Measurements from ENCODE around the gene RPE65. TPM values are rescaled to one million over a fixed set of nuclear protein-coding genes. Genes with fewer than 3 reads are reported as not detected.

Gene RPE65
- total and polyA plus RNA-seq, 2 donors (not counting 1 experiment from before 2014, with no cell fraction given) = not detected

DNA sequence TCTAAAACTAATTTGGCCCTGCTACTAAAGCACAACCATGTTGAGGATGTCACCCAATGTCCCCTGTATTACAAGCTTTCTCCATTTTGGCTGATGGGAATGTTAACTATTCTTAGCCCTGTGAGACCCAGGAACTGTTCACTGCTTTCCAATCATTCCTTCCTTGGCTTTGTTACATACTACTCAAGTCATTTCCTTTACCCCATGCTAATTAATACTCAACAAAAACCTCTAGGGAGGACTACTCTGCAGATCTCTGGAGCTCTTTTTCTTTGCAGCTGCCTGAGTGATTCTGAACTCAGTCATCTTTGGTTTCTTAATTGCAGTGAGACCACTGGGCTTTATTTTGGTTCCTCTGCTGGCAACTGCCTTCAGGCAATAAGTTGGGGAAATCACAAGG, 23.3 kb upstream of the RPE65 start:
- no peak overlapping the region for H3K4me3 ChIP-seq (replicated peaks in 1 of 4; ENCODE audit: control extremely low read depth in 1 of 4, insufficient read depth in 1 of 4, low read depth in 3 of 4, low read length in 4 of 4)
- H3K27ac ChIP-seq (ENCODE audit: insufficient read depth, low read length) = no peak overlapping the region
- H3K4me1 ChIP-seq (ENCODE audit: control insufficient read depth, extremely low read depth, insufficient read depth, low read length) = no peaks in the 10 kb centered on the region
- no peaks in the 10 kb centered on the region for H3K79me2 ChIP-seq (ENCODE audit: control insufficient read depth, insufficient read depth, low read length)
- no peak overlapping the region for H3K4me2 ChIP-seq (ENCODE audit: extremely low read depth, insufficient read depth, low read length)
- no peak overlapping the region for H2AFZ ChIP-seq (ENCODE audit: low read length)
- no peak for TF ChIP-seq EZH2 (IDR thresholded peaks at IDR 0.05; ENCODE audit: low read length, missing control alignments)
- TF ChIP-seq, protein P1, sequence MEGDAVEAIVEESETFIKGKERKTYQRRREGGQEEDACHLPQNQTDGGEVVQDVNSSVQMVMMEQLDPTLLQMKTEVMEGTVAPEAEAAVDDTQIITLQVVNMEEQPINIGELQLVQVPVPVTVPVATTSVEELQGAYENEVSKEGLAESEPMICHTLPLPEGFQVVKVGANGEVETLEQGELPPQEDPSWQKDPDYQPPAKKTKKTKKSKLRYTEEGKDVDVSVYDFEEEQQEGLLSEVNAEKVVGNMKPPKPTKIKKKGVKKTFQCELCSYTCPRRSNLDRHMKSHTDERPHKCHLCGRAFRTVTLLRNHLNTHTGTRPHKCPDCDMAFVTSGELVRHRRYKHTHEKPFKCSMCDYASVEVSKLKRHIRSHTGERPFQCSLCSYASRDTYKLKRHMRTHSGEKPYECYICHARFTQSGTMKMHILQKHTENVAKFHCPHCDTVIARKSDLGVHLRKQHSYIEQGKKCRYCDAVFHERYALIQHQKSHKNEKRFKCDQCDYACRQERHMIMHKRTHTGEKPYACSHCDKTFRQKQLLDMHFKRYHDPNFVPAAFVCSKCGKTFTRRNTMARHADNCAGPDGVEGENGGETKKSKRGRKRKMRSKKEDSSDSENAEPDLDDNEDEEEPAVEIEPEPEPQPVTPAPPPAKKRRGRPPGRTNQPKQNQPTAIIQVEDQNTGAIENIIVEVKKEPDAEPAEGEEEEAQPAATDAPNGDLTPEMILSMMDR (conservative IDR thresholded peaks at IDR 0.05 in 1 of 2, IDR thresholded peaks at IDR 0.05 in 1 of 2; ENCODE audit: low read depth in 1 of 2, low read length in 2 of 2) = no peak
- no peaks in the 10 kb centered on the region for H3K36me3 ChIP-seq (ENCODE audit: control insufficient read depth, insufficient read depth, low read length)
- H3K9ac ChIP-seq (ENCODE audit: insufficient read depth, low read length) = no peak overlapping the region
- DNase-seq (ENCODE audit: low read depth in 2 of 2) = no peak
- no peaks in the 10 kb centered on the region for H4K20me1 ChIP-seq (ENCODE audit: control insufficient read depth, extremely low read depth, insufficient read depth, low read length)
- H3K9me3 ChIP-seq (ENCODE audit: control insufficient read depth, insufficient read depth, low read depth, low read length) = no peaks in the 10 kb centered on the region
- H3K27me3 ChIP-seq (ENCODE audit: control insufficient read depth, insufficient read depth, low read length) = no peaks in the 10 kb centered on the region

- Histone ChIP-seq H3K4me1 (ENCODE audit: control insufficient read depth, extremely low read depth, insufficient read depth, low read length) (no peaks in the 10 kb centered on the region), H3K4me2 (ENCODE audit: extremely low read depth, insufficient read depth, low read length) (no peak overlapping the region), H2AFZ (ENCODE audit: low read length) (no peak overlapping the region), H3K27ac (ENCODE audit: insufficient read depth, low read length) (no peak overlapping the region), H3K9ac (ENCODE audit: insufficient read depth, low read length) (no peak overlapping the region), H4K20me1 (ENCODE audit: control insufficient read depth, extremely low read depth, insufficient read depth, low read length) (no peaks in the 10 kb centered on the region), H3K9me3 (ENCODE audit: control insufficient read depth, insufficient read depth, low read depth, low read length) (no peaks in the 10 kb centered on the region), H3K27me3 (ENCODE audit: control insufficient read depth, insufficient read depth, low read length) (no peaks in the 10 kb centered on the region), H3K36me3 (ENCODE audit: control insufficient read depth, insufficient read depth, low read length) (no peaks in the 10 kb centered on the region), H3K79me2 (ENCODE audit: control insufficient read depth, insufficient read depth, low read length) (no peaks in the 10 kb centered on the region), H3K4me3 (replicated peaks in 1 of 4; ENCODE audit: control extremely low read depth in 1 of 4, insufficient read depth in 1 of 4, low read depth in 3 of 4, low read length in 4 of 4) (no peak overlapping the region)
- peak in 1 of 2 donors; percentile 56 for DNase-seq (ENCODE audit: low read depth in 2 of 2)
- TF ChIP-seq, protein P1 (conservative IDR thresholded peaks at IDR 0.05 in 1 of 2, IDR thresholded peaks at IDR 0.05 in 1 of 2; ENCODE audit: low read depth in 1 of 2, low read length in 2 of 2) = peak; percentile 77 to 82
- TF ChIP-seq EZH2 (IDR thresholded peaks at IDR 0.05; ENCODE audit: low read length, missing control alignments) = no peak
These were observed 20.7 kb upstream of the RPE65 start for GRCh38 chr1:68470388-68470970.

GRCh38 chr1:68464891-68465290, 15.1 kb upstream of the RPE65 start:
- Histone ChIP-seq H3K79me2 (ENCODE audit: control insufficient read depth, insufficient read depth, low read length) (no peaks in the 10 kb centered on the region), H3K4me1 (ENCODE audit: control insufficient read depth, extremely low read depth, insufficient read depth, low read length) (no peaks in the 10 kb centered on the region), H3K4me2 (ENCODE audit: extremely low read depth, insufficient read depth, low read length) (no peak overlapping the region), H2AFZ (ENCODE audit: low read length) (no peak overlapping the region), H4K20me1 (ENCODE audit: control insufficient read depth, extremely low read depth, insufficient read depth, low read length) (no peaks in the 10 kb centered on the region), H3K27me3 (ENCODE audit: control insufficient read depth, insufficient read depth, low read length) (no peaks in the 10 kb centered on the region), H3K4me3 (replicated peaks in 1 of 4; ENCODE audit: control extremely low read depth in 1 of 4, insufficient read depth in 1 of 4, low read depth in 3 of 4, low read length in 4 of 4) (no peak overlapping the region), H3K36me3 (ENCODE audit: control insufficient read depth, insufficient read depth, low read length) (no peaks in the 10 kb centered on the region), H3K9me3 (ENCODE audit: control insufficient read depth, insufficient read depth, low read depth, low read length) (no peaks in the 10 kb centered on the region), H3K9ac (ENCODE audit: insufficient read depth, low read length) (no peak overlapping the region), H3K27ac (ENCODE audit: insufficient read depth, low read length) (no peak overlapping the region)
- DNase-seq (ENCODE audit: low read depth in 2 of 2) = no peak
- TF ChIP-seq EZH2 (IDR thresholded peaks at IDR 0.05; ENCODE audit: low read length, missing control alignments) = no peak
- TF ChIP-seq, protein P1 (conservative IDR thresholded peaks at IDR 0.05 in 1 of 2, IDR thresholded peaks at IDR 0.05 in 1 of 2; ENCODE audit: low read depth in 1 of 2, low read length in 2 of 2) = no peak

Measured in fibroblast of lung (primary cell).